ENCODE measurements around the gene HS6ST1.

Gene HS6ST1

DNA sequence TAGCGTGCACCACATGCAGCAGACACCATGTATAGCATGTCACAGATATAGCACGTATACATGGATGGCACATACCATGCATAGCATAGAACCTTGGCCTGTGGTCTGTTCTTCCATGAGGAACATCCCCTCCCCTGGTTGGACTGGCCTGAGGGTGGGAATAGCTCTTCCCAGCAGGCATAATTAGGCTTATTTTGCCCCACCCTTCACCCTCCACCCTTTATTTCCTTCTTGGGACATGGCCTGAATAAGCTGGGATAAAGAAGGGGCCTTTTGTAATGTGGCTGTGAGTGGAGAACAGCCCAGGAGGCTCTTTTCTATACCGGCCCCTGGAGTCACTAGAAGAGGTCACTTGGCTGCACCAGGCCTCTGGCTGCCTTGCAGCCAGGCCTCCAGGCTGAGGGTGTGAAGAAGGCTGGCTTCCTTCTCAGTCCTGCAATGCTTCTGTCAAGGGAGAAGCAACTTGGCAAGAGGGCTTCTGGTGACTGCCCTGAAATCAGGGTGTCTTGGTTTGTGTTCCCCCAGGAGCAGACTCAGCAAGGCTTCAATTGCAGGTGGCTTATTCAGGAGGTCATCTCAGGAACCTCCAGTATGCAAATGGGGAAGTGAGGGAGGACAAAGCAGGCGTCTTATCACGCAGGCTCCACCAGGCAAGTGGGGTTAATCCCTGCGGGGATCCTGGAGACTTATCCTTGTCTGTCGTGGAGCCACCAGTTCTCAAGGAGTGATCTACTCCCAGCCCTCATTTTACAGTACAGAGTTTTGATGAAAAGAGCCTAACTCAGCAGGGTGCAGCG, 68.2 kb downstream of the HS6ST1 start:
- H3K27ac ChIP-seq = no peak overlapping the region
- H3K4me3 ChIP-seq = no peak overlapping the region
- DNase-seq (ENCODE audit: low spot score) = no peak
- TF ChIP-seq, protein P1, sequence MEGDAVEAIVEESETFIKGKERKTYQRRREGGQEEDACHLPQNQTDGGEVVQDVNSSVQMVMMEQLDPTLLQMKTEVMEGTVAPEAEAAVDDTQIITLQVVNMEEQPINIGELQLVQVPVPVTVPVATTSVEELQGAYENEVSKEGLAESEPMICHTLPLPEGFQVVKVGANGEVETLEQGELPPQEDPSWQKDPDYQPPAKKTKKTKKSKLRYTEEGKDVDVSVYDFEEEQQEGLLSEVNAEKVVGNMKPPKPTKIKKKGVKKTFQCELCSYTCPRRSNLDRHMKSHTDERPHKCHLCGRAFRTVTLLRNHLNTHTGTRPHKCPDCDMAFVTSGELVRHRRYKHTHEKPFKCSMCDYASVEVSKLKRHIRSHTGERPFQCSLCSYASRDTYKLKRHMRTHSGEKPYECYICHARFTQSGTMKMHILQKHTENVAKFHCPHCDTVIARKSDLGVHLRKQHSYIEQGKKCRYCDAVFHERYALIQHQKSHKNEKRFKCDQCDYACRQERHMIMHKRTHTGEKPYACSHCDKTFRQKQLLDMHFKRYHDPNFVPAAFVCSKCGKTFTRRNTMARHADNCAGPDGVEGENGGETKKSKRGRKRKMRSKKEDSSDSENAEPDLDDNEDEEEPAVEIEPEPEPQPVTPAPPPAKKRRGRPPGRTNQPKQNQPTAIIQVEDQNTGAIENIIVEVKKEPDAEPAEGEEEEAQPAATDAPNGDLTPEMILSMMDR (IDR thresholded peaks at IDR 0.05) = no peak

DNA sequence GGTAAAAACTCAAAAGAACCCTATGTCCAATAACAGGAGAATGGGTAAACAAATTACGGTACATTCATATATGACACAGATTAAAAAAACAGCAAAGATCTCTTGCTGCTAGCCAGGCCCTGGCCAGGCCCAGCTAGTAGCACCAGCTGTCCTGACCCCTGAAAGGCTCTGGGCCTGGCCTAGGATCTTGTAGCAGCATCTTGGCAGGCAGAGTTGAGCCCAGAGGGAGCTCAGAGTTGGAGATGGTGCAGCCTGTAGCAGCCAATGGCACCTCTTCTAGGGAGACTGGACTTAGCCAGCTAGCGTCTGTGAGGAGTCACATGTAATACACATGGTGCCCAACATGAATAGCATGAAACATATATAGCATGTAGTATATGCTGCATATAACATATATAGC, 69.1 kb downstream of the HS6ST1 start:
- TF ChIP-seq, protein P1 (IDR thresholded peaks at IDR 0.05) = no peak
- H3K27ac ChIP-seq = no peak overlapping the region
- no peak for DNase-seq (ENCODE audit: low spot score)
- H3K4me3 ChIP-seq = no peak overlapping the region

DNA sequence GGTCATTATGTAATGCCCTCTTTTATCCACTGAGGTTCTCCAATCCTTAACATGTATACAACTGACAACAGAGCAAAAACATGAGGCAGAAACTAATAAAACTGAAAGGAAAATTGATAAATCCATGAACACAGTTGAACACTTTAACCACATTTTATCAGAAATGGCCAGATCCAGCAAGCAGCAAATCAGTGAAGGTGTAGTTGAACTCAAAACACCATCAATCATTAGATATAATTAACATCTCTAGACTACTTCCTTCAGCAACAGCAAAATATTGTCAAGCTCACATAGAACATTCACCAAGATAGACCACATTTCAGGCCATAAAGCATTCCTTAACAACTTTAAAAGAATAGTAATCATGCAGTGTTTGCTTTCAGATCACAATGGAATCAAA, 72.9 kb downstream of the HS6ST1 start:
- no peak for DNase-seq (ENCODE audit: low spot score)
- TF ChIP-seq, protein P1 (IDR thresholded peaks at IDR 0.05) = no peak
- H3K27ac ChIP-seq = no peak overlapping the region
- H3K4me3 ChIP-seq = no peak overlapping the region

DNA sequence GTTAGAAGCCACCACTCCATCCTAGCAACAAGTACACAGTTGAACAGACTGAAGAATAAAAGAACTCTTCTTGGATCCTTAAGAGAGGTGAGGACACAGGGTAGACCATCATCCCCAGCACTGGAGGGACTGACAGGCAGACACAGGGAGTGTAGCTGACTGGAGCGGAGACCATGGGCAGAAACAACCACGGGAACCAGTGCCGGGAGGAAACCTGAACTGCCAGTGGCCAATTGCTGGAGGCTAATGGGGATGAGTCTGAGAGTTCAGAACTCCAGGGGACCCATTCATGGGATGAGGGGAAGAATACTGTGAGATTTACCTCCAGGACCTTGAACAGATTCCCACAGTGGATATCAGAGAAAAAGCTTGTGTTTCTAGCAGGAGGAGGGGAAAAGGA, 76.8 kb downstream of the HS6ST1 start:
- H3K27ac ChIP-seq = no peak overlapping the region
- H3K4me3 ChIP-seq = no peak overlapping the region
- TF ChIP-seq, protein P1 (IDR thresholded peaks at IDR 0.05) = no peak
- DNase-seq (ENCODE audit: low spot score) = no peak

DNA sequence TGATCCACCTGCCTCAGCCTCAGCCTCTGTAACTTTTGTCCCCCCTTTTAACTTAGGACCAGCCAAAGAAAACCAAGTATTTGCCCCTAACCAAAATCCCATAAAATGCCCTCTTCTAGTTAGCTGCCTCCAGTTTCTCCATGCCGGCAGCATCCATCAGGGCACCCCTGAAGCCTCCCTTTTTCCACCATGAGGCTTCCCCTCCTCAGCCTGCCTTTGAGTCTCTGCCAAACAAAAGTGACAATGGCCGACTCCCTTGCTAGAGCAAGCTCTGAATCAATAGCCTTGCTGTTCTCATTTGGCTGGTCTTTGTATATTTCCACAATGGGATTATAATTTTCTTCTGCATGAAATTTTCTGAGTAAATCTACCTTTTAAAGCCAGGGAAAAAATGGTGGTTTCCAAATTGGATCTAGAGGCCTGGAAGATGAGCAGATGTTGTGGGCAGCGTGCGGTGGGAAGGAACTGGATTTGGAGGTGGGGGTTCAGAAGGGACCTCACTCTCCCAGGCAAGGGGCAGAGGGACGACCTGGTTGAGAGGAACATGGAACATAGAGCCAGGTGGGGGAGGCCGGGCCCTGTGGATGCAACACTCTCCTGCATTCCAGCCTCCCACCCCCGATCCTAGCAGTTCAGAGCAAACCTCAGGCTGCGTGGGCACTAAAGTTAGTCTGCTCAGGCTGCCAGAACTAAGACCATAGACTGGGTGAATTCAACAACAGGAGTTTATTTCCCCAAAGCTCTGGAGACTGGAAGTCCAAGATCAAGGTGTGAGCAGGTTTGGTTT, 80.6 kb downstream of the HS6ST1 start:
- no peak for DNase-seq (ENCODE audit: low spot score)
- Histone ChIP-seq H3K4me3 (no peak overlapping the region), H3K27ac (no peak overlapping the region)
- TF ChIP-seq, protein P1 (IDR thresholded peaks at IDR 0.05) = no peak

DNA sequence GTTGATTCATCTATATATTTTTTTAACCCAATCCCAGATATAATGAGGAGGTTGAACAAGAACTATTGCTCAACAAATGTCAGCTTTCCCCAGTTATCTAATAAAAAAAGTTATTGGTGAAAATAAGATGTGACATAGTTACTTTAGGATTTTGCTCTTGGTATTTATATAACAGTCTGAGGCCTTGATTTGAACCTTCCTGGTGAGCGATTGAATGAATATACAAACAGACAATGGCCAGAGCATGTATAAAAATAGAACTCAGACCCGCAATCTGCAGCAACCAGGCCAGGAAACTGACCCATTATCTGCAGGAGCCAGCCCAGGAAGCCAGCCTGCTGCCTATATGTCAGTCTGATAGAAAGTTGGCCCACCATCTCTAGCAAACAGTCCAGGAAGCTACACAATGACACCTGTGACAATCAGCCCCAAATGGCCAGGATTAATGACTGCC, 81.6 kb downstream of the HS6ST1 start:
- TF ChIP-seq, protein P1 (IDR thresholded peaks at IDR 0.05) = no peak
- DNase-seq (ENCODE audit: low spot score) = no peak
- Histone ChIP-seq H3K27ac (no peak overlapping the region), H3K4me3 (no peak overlapping the region)
